Activated gamma-delta T cell (primary cell): ENCODE results near the gene ZC3H11A.

Experiments
- DNase-seq: peaks from one replicate; lab custom pipeline; 2025; lab: John Stamatoyannopoulos, UW

The ZC3H11A gene

DNA sequence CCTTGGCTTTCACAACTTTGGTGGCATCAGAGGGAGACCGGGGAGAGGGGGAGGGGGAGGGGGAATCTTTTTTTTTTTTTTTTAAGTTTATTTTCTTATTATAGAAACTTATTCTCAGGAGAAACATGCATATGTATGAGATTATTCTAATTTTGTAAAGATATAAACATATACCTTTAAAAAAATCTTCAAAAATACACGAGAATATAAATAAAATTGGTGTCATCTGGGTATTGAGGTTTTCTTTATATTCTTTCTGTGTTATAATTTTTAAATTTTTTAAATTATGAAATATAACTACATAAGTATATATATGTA is 47.1 kb downstream of the ZC3H11A start:
- DNase-seq = no peak

DNA sequence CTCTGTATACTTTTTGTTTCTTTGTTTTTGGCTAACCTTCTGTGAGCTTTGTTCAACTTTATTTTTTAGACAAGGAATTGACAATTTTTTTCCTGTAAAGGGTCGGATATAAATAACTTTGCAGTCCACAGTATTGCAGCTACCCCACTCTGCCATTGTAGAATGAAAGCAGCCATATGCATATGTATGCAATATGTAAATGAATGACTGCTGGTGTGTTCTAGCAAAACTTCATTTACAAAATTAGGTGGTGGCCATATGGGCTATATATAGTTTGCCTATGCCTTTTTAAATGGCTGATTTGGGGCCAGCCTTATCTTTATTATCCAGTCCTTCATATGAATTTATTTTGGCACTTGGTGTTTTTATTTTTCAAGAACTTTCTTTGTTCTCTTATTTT is 48.0 kb downstream of the ZC3H11A start:
- DNase-seq = no peak
